CD8-positive, alpha-beta memory T cell (primary cell): ENCODE data around the gene SUSD2. TPM values are rescaled to one million over a fixed set of nuclear protein-coding genes. Genes with fewer than 3 reads are reported as not detected.
"Not testable (repeated sequence)": the region's sequence is repeated elsewhere in the genome, so short reads cannot be mapped to it uniquely, and the experiment has no call there.

ENCODE experiments used
- CTCF ChIA-PET: fragments of 350-600 bp; sonication (Branson Sonifier 250); formaldehyde crosslinking; loops from one replicate; lab custom pipeline; 2021; ENCODE audit warnings: antibody characterized with exemption; lab: Charles Lee
- POLR2A ChIA-PET: fragments of 350-600 bp; sonication (Branson Sonifier 250); formaldehyde crosslinking; loops from one replicate; lab custom pipeline; 2021; ENCODE audit warnings: antibody characterized with exemption; lab: Charles Lee
- DNase-seq, 5 donors: peaks; one replicate each; pipeline versions ENCODE4 v3.0.0 to v3.0.0-alpha.2; 2020 to 2022; ENCODE audit warnings: mixed read lengths in 1 of 5
- H3K27ac ChIP-seq: one replicate; pipeline ENCODE4 v1.7.0; 2013; ENCODE audit warnings: low read depth, mild to moderate bottlenecking, low read length, moderate library complexity
- H3K27me3 ChIP-seq: 2 replicates; pipeline ENCODE4 v1.7.0; 2013; ENCODE audit warnings: low read length, mild to moderate bottlenecking; ENCODE audit not compliant: insufficient read depth, poor library complexity, severe bottlenecking
- H3K36me3 ChIP-seq: 2 replicates; pipeline ENCODE4 v1.7.0; 2013; ENCODE audit warnings: mild to moderate bottlenecking, low read length, moderate library complexity; ENCODE audit not compliant: insufficient read depth
- H3K4me1 ChIP-seq: 2 replicates; pipeline ENCODE4 v1.7.0; 2013; ENCODE audit warnings: mild to moderate bottlenecking, low read length, moderate library complexity; ENCODE audit not compliant: insufficient read depth
- H3K4me3 ChIP-seq: 2 replicates; pipeline ENCODE4 v1.7.0; 2013; ENCODE audit warnings: mild to moderate bottlenecking, low read length
- H3K9me3 ChIP-seq: 2 replicates; pipeline ENCODE4 v1.7.0; 2013; ENCODE audit warnings: mild to moderate bottlenecking, low read length
- H3K27ac Mint-ChIP-seq, 8 donors: one replicate each; pipeline ENCODE4 v1.8.0; 2020 to 2021; ENCODE audit warnings: mixed read lengths in 8 of 8, mild to moderate bottlenecking in 6 of 8, inconsistent platforms in 3 of 8, moderate library complexity in 3 of 8
- H3K27me3 Mint-ChIP-seq, 2 donors: one replicate each; pipeline ENCODE4 v1.8.0; 2020 to 2021; ENCODE audit warnings: mixed read lengths in 2 of 2, mild to moderate bottlenecking in 1 of 2, moderate library complexity in 1 of 2
- H3K36me3 Mint-ChIP-seq, 3 donors: one replicate each; pipeline ENCODE4 v1.8.0; 2020 to 2021; ENCODE audit warnings: mixed read lengths in 3 of 3, inconsistent platforms in 1 of 3, mild to moderate bottlenecking in 1 of 3
- H3K4me1 Mint-ChIP-seq, 3 donors: one replicate each; pipeline ENCODE4 v1.8.0; 2020 to 2021; ENCODE audit warnings: mixed read lengths in 3 of 3, inconsistent platforms in 1 of 3, mild to moderate bottlenecking in 1 of 3
- H3K4me3 Mint-ChIP-seq, 7 donors: one replicate each; pipeline ENCODE4 v1.8.0; 2020 to 2021; ENCODE audit warnings: mixed read lengths in 7 of 7, mild to moderate bottlenecking in 6 of 7, moderate library complexity in 4 of 7, inconsistent platforms in 2 of 7
- H3K9me3 Mint-ChIP-seq, 5 donors: one replicate each; pipeline ENCODE4 v1.8.0; 2020 to 2022; ENCODE audit warnings: mixed read lengths in 5 of 5, mild to moderate bottlenecking in 3 of 5, moderate library complexity in 2 of 5, inconsistent platforms in 1 of 5
- polyA plus RNA-seq: library from polyadenylated mRNA; unstranded; fragments of 300-500 nt; fragmentation: Illumina TruSeq; gene quantifications from one replicate; pipeline ENCODE4 v1.2.3, GENCODE V29; 2021
- total RNA-seq, 2 experiments: library from RNA; stranded (reverse); gene quantifications; one replicate each; pipeline ENCODE4 v1.2.3, GENCODE V29; 2021

The SUSD2 gene
- total and polyA plus RNA-seq, 3 experiments from 2014 or later = 0.31 to 0.48 TPM; not detected in 1

GRCh38 chr22:24181996-24182899 lies 961 bp downstream of the SUSD2 start:
- Histone ChIP-seq H3K36me3 (no peaks in the 10 kb centered on the region), H3K27me3 (no peaks in the 10 kb centered on the region), H3K4me1 (no peaks in the 10 kb centered on the region), H3K4me3 (no peak overlapping the region), H3K9me3 (no peaks in the 10 kb centered on the region), H3K27ac (no peak overlapping the region)
- no peaks in the 10 kb centered on the region for H3K27me3 Mint-ChIP-seq
- H3K4me3 Mint-ChIP-seq = no peak overlapping the region
- ChIA-PET CTCF (no interaction called here), POLR2A (no interaction called here)
- H3K27ac Mint-ChIP-seq = no peak overlapping the region
- H3K36me3 Mint-ChIP-seq = peaks cover 0 to 19% (median 0%) of the 10 kb centered on the region in 3 donors
- no peaks in the 10 kb centered on the region for H3K9me3 Mint-ChIP-seq
- no peaks in the 10 kb centered on the region for H3K4me1 Mint-ChIP-seq
- peak in 1 of 5 donors; percentile 41 for DNase-seq

DNA sequence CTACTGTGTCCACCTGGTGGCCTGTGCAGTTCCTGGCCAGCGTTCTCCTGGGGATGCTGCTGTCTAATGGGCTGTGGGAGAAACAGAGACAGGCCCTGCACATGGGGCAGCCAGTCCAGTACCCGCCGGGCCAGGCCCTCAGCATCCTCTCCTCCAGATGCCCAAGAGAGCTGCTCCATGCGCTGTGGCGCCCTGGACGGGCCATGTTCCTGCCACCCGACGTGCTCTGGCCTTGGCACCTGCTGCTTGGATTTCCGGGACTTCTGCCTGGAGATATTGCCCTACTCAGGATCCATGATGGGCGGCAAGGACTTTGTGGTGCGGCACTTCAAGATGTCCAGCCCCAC lies 1.6 kb downstream of the SUSD2 start:
- POLR2A ChIA-PET = not testable (repeated sequence)

GRCh38 chr22:24183321-24184031 lies 2.2 kb downstream of the SUSD2 start:
- Mint-ChIP-seq H3K36me3 (peaks cover 0 to 11% (median 0%) of the 10 kb centered on the region in 3 donors), H3K27me3 (no peaks in the 10 kb centered on the region), H3K4me3 (no peak overlapping the region), H3K27ac (no peak overlapping the region), H3K4me1 (no peaks in the 10 kb centered on the region), H3K9me3 (no peaks in the 10 kb centered on the region)
- Histone ChIP-seq H3K36me3 (no peaks in the 10 kb centered on the region), H3K4me1 (no peaks in the 10 kb centered on the region), H3K9me3 (no peaks in the 10 kb centered on the region), H3K27ac (no peak overlapping the region), H3K27me3 (no peaks in the 10 kb centered on the region), H3K4me3 (no peak overlapping the region)
- ChIA-PET POLR2A (no interaction called here), CTCF (interaction anchor here (1.2 kb wide), 1 partner anchor 9 kb away, joined by 3 read pairs; no protein-coding TSS in a partner anchor)
- peak in 1 of 5 donors; percentile 40 for DNase-seq

More for the DNA sequence above, 1.6 kb downstream of the SUSD2 start:
- H3K27ac ChIP-seq, H3K27ac Mint-ChIP-seq, H3K27me3 ChIP-seq, H3K4me3 ChIP-seq, H3K4me3 Mint-ChIP-seq, H3K4me1 Mint-ChIP-seq, H3K27me3 Mint-ChIP-seq, CTCF ChIA-PET, H3K9me3 Mint-ChIP-seq, H3K36me3 ChIP-seq, H3K9me3 ChIP-seq, H3K4me1 ChIP-seq: not testable (repeated sequence)
- H3K36me3 Mint-ChIP-seq = peaks cover 0 to 15% (median 0%) of the 10 kb centered on the region in 3 donors
- DNase-seq = peak in 1 of 5 donors; percentile 26

DNA sequence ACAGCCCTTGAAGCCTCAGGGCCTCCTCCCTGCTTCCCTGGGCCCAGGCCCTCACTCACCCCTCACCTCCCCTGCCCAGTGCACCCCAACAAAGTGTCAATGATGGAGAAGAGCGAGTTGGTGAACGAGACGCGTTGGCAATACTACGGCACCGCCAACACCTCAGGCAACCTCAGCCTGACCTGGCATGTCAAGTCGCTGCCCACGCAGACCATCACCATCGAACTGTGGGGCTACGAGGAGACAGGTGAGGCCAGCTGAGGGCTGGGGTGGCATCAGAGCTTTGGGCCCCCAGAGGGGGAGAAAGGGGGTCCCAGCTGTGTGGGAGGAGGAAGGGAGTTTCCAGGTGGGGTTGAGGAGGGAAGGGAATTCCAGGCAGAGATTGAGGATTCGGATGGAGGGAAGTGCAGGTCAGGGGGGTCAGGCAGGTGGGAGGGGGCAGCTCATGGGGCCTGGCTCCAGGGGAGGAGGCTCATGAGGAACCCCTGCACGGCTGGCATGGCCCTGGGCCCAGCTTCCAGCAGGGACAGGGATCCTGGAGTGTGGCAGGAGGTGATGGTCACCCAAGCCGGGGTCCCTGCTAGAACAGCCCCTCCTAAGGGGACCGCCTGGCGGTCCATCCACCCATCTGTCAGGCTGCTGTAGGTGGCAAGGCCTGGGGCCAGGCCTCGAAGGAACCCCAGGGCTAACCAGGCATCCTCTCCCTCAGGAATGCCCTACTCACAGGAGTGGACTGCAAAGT lies 2.9 kb downstream of the SUSD2 start:
- Mint-ChIP-seq H3K36me3 (peaks cover 0 to 7% (median 0%) of the 10 kb centered on the region in 3 donors), H3K9me3 (no peaks in the 10 kb centered on the region), H3K27me3 (no peaks in the 10 kb centered on the region), H3K4me1 (no peaks in the 10 kb centered on the region), H3K4me3 (no peak overlapping the region), H3K27ac (peak overlapping the region in 2 of 8 donors; percentile 17 to 50)
- ChIA-PET CTCF (interaction anchor here (1.2 kb wide), 1 partner anchor 10 kb away, joined by 3 read pairs; no protein-coding TSS in a partner anchor), POLR2A (no interaction called here)
- peak in 1 of 5 donors; percentile 37 for DNase-seq
- Histone ChIP-seq H3K4me3 (no peak overlapping the region), H3K36me3 (no peaks in the 10 kb centered on the region), H3K27ac (no peak overlapping the region), H3K27me3 (no peaks in the 10 kb centered on the region), H3K9me3 (no peaks in the 10 kb centered on the region), H3K4me1 (no peaks in the 10 kb centered on the region)

GRCh38 chr22:24185001-24185500 lies 3.8 kb downstream of the SUSD2 start:
- ChIA-PET POLR2A (no interaction called here), CTCF (interaction anchor here (0.9 to 1.2 kb wide), 2 partner anchors 10 to 28 kb away, joined by 3 read pairs; no protein-coding TSS in a partner anchor)
- Mint-ChIP-seq H3K27ac (no peak overlapping the region), H3K36me3 (no peaks in the 10 kb centered on the region), H3K4me1 (no peaks in the 10 kb centered on the region), H3K27me3 (no peaks in the 10 kb centered on the region), H3K4me3 (no peak overlapping the region), H3K9me3 (no peaks in the 10 kb centered on the region)
- Histone ChIP-seq H3K27ac (no peak overlapping the region), H3K4me3 (no peak overlapping the region), H3K9me3 (no peaks in the 10 kb centered on the region), H3K4me1 (no peaks in the 10 kb centered on the region), H3K36me3 (no peaks in the 10 kb centered on the region), H3K27me3 (no peaks in the 10 kb centered on the region)
- DNase-seq = peak in 1 of 5 donors; percentile 46

DNA sequence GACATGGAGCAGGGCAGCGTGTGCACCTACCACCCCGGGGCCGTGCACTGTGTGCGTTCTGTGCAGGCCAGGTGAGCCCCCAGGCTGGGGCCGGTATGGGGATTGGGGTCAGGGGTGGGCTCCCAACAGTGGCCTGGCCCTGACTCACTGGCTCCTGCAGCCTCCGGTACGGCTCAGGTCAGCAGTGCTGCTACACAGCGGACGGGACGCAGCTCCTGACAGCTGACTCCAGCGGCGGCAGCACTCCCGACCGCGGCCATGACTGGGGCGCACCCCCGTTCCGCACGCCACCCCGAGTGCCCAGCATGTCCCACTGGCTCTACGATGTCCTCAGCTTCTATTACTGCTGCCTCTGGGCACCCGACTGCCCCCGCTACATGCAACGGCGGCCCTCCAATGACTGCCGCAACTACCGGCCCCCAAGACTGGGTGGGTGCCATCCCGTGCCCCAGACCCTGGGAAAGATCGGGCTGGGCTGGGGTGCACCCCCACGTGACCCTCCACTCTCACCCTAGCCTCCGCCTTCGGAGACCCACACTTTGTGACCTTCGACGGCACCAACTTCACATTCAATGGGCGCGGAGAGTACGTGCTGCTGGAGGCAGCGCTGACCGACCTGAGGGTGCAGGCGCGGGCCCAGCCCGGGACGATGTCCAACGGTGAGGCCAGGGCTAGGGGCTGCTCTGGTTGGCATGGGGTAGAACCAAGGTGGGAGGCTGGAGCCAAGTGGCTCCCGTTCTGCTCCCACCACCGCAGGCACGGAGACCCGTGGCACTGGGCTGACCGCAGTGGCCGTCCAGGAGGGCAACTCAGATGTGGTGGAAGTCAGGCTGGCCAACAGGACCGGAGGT lies 4.4 kb downstream of the SUSD2 start:
- peak in 1 of 5 donors; percentile 38 for DNase-seq
- H3K36me3 ChIP-seq = no peaks in the 10 kb centered on the region
- no peak overlapping the region for H3K27ac ChIP-seq
- POLR2A ChIA-PET = no interaction called here
- H3K4me1 ChIP-seq = no peaks in the 10 kb centered on the region
- no peak overlapping the region for H3K27ac Mint-ChIP-seq
- CTCF ChIA-PET = interaction anchor here (0.9 kb wide), 1 partner anchor 28 kb away, joined by 3 read pairs; no protein-coding TSS in a partner anchor
- H3K9me3 Mint-ChIP-seq = no peaks in the 10 kb centered on the region
- no peaks in the 10 kb centered on the region for H3K4me1 Mint-ChIP-seq
- no peaks in the 10 kb centered on the region for H3K27me3 Mint-ChIP-seq
- no peak overlapping the region for H3K4me3 ChIP-seq
- no peak overlapping the region for H3K4me3 Mint-ChIP-seq
- no peaks in the 10 kb centered on the region for H3K9me3 ChIP-seq
- no peaks in the 10 kb centered on the region for H3K27me3 ChIP-seq
- H3K36me3 Mint-ChIP-seq = no peaks in the 10 kb centered on the region

DNA sequence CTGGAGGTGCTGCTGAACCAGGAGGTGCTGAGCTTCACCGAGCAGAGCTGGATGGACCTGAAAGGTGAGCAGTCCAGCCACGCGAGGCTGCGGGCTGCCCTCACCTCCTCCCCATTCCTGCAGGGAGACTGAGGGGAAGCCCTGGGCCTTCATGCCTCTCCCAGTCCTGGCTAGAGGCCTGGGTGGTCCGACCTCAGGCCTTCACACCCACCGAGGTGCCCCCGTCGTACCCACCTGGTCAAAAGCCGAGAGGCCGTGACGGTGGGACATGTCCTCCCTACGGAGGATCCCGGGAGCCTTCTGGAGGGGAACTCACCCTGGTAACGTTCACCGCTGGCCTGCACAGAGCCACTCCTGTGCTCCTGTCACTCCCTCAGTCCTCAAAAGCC lies 5.1 kb downstream of the SUSD2 start:
- POLR2A ChIA-PET = no interaction called here
- no peaks in the 10 kb centered on the region for H3K27me3 ChIP-seq

More for the DNA sequence above, 5.1 kb downstream of the SUSD2 start:
- H3K4me1 Mint-ChIP-seq = no peaks in the 10 kb centered on the region
- H3K27me3 Mint-ChIP-seq = no peaks in the 10 kb centered on the region
- Histone ChIP-seq H3K9me3 (no peaks in the 10 kb centered on the region), H3K27ac (no peak overlapping the region), H3K36me3 (no peaks in the 10 kb centered on the region), H3K4me1 (no peaks in the 10 kb centered on the region), H3K4me3 (no peak overlapping the region)
- H3K27ac Mint-ChIP-seq = no peak overlapping the region
- no peak overlapping the region for H3K4me3 Mint-ChIP-seq
- CTCF ChIA-PET = no interaction called here
- no peaks in the 10 kb centered on the region for H3K36me3 Mint-ChIP-seq
- H3K9me3 Mint-ChIP-seq = no peaks in the 10 kb centered on the region
- DNase-seq = peak in 1 of 5 donors; percentile 24
